ENCODE data around the gene LOC128125822.

LOC128125822 gene

DNA sequence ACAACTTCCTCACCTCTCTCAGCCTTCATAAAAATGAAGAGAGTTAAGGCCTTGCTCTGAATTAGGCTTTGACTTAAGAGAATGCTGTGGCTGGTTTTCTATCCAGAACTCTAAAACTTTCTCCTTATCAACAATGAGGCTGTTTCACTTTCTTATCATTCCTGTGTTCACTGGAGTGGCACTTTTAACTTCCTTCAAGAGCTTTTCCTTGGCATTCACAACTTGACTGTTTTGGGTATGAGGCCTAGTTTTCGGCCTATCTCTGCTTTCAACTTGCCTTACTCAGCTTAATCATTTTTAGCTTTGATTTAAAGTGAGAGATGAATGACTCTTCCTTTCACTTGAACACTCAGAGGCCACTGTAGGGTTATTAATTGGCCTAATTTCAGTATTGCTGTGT is 4.3 kb upstream of the LOC128125822 start:
- H3K27ac ChIP-seq (ENCODE audit: extremely low read depth, low read depth, low read length), result no peak overlapping the region
- no peaks in the 10 kb centered on the region for H3K9me3 ChIP-seq (ENCODE audit: control insufficient read depth, insufficient read depth, low read depth, low read length)
- no peak overlapping the region for H3K4me3 ChIP-seq (ENCODE audit: low read depth, low read length)
- ChIA-PET CTCF (no interaction called here), POLR2A (no interaction called here)
- H3K36me3 ChIP-seq (ENCODE audit: control insufficient read depth in 2 of 2, insufficient read depth in 1 of 2, low read length in 2 of 2), result no peaks in the 10 kb centered on the region
- H3K4me1 ChIP-seq (ENCODE audit: control insufficient read depth, insufficient read depth, low read length), result 0 out of 2 replicates have a peak, but pooled peaks cover 5% of the 10 kb centered on the region
- 0 out of 2 replicates have a peak, but pooled peaks have one; percentile 29 for TF ChIP-seq PRDM1 (tag by site-specific recombination; IDR thresholded peaks at IDR 0.05)
- TF ChIP-seq ZNF211 (tag by site-specific recombination; IDR thresholded peaks at IDR 0.05; ENCODE audit: low read depth), result no peak

DNA sequence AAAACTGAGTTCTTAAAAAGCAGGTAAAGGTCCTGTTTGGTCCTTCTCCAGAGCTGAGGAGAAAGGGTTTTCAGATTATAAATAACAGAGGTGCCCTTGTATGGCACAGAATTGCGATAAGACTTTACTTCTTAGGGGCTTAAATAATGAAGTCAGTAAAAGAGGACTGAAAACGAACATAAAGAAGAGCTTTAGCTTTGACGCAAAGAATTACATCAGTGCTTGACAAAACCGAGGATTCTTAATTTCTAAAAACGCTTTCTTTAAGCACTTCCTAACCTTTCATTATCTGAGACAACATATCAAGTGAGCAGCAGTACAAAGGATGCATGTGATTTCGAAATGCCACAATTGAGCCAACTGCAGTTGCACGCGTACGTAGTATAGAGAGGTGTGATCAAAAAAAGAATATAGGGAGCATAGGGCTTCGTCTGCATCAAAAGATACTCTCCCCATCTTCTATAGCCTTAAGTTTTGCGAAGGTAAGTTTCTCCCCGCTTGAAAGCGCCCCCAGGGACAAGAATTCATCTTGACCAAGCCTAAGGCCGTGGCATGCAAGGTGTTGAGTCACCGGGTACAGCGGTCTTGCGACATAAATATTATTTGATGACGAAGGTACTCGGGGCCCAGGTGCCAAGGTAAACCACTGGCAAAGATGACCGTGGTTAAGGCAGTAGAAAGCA is 778 bp upstream of the LOC128125822 start:
- Histone ChIP-seq H3K36me3 (ENCODE audit: control insufficient read depth in 2 of 2, insufficient read depth in 1 of 2, low read length in 2 of 2) (peaks cover 4 to 11% of the 10 kb centered on the region in 2 experiments; a peak in 2 of 3 replicates), H3K9me3 (ENCODE audit: control insufficient read depth, insufficient read depth, low read depth, low read length) (no peaks in the 10 kb centered on the region), H3K4me1 (ENCODE audit: control insufficient read depth, insufficient read depth, low read length) (peaks cover 17% of the 10 kb centered on the region; the same call in 1 of the 2 replicates), H3K4me3 (ENCODE audit: low read depth, low read length) (peak overlapping the region; percentile 39), H3K27ac (ENCODE audit: extremely low read depth, low read depth, low read length) (peak overlapping the region; percentile 96)
- ChIA-PET POLR2A (no interaction called here), CTCF (interaction anchor here (0.5 to 1.2 kb wide), 3 partner anchors 49 to 276 kb away, joined by 3 to 7 read pairs (median 4); no protein-coding TSS in a partner anchor)
- no peak for TF ChIP-seq MYNN (tag by site-specific recombination; IDR thresholded peaks at IDR 0.05; ENCODE audit: borderline replicate concordance)
- 0 out of 2 replicates have a peak, but pooled peaks have one; percentile 22 for TF ChIP-seq FEZF1 (tag by site-specific recombination; IDR thresholded peaks at IDR 0.05)
- TF ChIP-seq, protein P1, sequence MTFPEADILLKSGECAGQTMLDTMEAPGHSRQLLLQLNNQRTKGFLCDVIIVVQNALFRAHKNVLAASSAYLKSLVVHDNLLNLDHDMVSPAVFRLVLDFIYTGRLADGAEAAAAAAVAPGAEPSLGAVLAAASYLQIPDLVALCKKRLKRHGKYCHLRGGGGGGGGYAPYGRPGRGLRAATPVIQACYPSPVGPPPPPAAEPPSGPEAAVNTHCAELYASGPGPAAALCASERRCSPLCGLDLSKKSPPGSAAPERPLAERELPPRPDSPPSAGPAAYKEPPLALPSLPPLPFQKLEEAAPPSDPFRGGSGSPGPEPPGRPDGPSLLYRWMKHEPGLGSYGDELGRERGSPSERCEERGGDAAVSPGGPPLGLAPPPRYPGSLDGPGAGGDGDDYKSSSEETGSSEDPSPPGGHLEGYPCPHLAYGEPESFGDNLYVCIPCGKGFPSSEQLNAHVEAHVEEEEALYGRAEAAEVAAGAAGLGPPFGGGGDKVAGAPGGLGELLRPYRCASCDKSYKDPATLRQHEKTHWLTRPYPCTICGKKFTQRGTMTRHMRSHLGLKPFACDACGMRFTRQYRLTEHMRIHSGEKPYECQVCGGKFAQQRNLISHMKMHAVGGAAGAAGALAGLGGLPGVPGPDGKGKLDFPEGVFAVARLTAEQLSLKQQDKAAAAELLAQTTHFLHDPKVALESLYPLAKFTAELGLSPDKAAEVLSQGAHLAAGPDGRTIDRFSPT (tag by site-specific recombination; IDR thresholded peaks at IDR 0.05), result peak; percentile 53; the same call in 1 of the 2 replicates
- TF ChIP-seq PRDM1 (tag by site-specific recombination; IDR thresholded peaks at IDR 0.05), result peak; percentile 50; the same call in 1 of the 2 replicates
- no peak for TF ChIP-seq ZNF777 (tag by site-specific recombination; IDR thresholded peaks at IDR 0.05; ENCODE audit: borderline replicate concordance)
- TF ChIP-seq ZBTB1 (tag by site-specific recombination; IDR thresholded peaks at IDR 0.05), result no peak
- no peak for TF ChIP-seq ZNF558 (tag by site-specific recombination; IDR thresholded peaks at IDR 0.05)
- TF ChIP-seq, protein P2, sequence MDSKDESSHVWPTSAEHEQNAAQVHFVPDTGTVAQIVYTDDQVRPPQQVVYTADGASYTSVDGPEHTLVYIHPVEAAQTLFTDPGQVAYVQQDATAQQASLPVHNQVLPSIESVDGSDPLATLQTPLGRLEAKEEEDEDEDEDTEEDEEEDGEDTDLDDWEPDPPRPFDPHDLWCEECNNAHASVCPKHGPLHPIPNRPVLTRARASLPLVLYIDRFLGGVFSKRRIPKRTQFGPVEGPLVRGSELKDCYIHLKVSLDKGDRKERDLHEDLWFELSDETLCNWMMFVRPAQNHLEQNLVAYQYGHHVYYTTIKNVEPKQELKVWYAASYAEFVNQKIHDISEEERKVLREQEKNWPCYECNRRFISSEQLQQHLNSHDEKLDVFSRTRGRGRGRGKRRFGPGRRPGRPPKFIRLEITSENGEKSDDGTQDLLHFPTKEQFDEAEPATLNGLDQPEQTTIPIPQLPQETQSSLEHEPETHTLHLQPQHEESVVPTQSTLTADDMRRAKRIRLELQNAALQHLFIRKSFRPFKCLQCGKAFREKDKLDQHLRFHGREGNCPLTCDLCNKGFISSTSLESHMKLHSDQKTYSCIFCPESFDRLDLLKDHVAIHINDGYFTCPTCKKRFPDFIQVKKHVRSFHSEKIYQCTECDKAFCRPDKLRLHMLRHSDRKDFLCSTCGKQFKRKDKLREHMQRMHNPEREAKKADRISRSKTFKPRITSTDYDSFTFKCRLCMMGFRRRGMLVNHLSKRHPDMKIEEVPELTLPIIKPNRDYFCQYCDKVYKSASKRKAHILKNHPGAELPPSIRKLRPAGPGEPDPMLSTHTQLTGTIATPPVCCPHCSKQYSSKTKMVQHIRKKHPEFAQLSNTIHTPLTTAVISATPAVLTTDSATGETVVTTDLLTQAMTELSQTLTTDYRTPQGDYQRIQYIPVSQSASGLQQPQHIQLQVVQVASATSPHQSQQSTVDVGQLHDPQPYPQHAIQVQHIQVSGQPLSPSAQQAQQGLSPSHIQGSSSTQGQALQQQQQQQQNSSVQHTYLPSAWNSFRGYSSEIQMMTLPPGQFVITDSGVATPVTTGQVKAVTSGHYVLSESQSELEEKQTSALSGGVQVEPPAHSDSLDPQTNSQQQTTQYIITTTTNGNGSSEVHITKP (tag by site-specific recombination; IDR thresholded peaks at IDR 0.05), result no peak
- TF ChIP-seq, protein P3, sequence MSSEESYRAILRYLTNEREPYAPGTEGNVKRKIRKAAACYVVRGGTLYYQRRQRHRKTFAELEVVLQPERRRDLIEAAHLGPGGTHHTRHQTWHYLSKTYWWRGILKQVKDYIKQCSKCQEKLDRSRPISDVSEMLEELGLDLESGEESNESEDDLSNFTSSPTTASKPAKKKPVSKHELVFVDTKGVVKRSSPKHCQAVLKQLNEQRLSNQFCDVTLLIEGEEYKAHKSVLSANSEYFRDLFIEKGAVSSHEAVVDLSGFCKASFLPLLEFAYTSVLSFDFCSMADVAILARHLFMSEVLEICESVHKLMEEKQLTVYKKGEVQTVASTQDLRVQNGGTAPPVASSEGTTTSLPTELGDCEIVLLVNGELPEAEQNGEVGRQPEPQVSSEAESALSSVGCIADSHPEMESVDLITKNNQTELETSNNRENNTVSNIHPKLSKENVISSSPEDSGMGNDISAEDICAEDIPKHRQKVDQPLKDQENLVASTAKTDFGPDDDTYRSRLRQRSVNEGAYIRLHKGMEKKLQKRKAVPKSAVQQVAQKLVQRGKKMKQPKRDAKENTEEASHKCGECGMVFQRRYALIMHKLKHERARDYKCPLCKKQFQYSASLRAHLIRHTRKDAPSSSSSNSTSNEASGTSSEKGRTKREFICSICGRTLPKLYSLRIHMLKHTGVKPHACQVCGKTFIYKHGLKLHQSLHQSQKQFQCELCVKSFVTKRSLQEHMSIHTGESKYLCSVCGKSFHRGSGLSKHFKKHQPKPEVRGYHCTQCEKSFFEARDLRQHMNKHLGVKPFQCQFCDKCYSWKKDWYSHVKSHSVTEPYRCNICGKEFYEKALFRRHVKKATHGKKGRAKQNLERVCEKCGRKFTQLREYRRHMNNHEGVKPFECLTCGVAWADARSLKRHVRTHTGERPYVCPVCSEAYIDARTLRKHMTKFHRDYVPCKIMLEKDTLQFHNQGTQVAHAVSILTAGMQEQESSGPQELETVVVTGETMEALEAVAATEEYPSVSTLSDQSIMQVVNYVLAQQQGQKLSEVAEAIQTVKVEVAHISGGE (tag by site-specific recombination; conservative IDR thresholded peaks at IDR 0.05; ENCODE audit: low read depth), result 0 out of 2 replicates have a peak, but pooled peaks have one; percentile 13
- TF ChIP-seq SETDB1 (IDR thresholded peaks at IDR 0.05; ENCODE audit: insufficient read length, low read length), result peak; percentile 15
- no peak for TF ChIP-seq ZNF521 (tag by site-specific recombination; IDR thresholded peaks at IDR 0.05)
- TF ChIP-seq, protein P4, sequence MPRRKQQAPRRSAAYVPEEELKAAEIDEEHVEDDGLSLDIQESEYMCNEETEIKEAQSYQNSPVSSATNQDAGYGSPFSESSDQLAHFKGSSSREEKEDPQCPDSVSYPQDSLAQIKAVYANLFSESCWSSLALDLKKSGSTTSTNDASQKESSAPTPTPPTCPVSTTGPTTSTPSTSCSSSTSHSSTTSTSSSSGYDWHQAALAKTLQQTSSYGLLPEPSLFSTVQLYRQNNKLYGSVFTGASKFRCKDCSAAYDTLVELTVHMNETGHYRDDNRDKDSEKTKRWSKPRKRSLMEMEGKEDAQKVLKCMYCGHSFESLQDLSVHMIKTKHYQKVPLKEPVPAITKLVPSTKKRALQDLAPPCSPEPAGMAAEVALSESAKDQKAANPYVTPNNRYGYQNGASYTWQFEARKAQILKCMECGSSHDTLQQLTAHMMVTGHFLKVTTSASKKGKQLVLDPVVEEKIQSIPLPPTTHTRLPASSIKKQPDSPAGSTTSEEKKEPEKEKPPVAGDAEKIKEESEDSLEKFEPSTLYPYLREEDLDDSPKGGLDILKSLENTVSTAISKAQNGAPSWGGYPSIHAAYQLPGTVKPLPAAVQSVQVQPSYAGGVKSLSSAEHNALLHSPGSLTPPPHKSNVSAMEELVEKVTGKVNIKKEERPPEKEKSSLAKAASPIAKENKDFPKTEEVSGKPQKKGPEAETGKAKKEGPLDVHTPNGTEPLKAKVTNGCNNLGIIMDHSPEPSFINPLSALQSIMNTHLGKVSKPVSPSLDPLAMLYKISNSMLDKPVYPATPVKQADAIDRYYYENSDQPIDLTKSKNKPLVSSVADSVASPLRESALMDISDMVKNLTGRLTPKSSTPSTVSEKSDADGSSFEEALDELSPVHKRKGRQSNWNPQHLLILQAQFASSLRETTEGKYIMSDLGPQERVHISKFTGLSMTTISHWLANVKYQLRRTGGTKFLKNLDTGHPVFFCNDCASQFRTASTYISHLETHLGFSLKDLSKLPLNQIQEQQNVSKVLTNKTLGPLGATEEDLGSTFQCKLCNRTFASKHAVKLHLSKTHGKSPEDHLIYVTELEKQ (tag by site-specific recombination; IDR thresholded peaks at IDR 0.05; ENCODE audit: borderline replicate concordance), result no peak
- peak; percentile 57; the same call in 1 of the 2 replicates for TF ChIP-seq TRIM28 (IDR thresholded peaks at IDR 0.05; ENCODE audit: borderline replicate concordance, low read length)
- TF ChIP-seq, protein P5, sequence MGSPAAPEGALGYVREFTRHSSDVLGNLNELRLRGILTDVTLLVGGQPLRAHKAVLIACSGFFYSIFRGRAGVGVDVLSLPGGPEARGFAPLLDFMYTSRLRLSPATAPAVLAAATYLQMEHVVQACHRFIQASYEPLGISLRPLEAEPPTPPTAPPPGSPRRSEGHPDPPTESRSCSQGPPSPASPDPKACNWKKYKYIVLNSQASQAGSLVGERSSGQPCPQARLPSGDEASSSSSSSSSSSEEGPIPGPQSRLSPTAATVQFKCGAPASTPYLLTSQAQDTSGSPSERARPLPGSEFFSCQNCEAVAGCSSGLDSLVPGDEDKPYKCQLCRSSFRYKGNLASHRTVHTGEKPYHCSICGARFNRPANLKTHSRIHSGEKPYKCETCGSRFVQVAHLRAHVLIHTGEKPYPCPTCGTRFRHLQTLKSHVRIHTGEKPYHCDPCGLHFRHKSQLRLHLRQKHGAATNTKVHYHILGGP (tag by site-specific recombination; IDR thresholded peaks at IDR 0.05), result no peak
- TF ChIP-seq GLI4 (tag by site-specific recombination; IDR thresholded peaks at IDR 0.05), result no peak
- no peak for TF ChIP-seq ZNF76 (tag by site-specific recombination; IDR thresholded peaks at IDR 0.05; ENCODE audit: borderline replicate concordance, low read depth)
- TF ChIP-seq ZNF2 (tag by site-specific recombination; IDR thresholded peaks at IDR 0.05), result peak; percentile 82; the same call in 1 of the 2 replicates
